ENCODE measurements around the gene KIF7.

The KIF7 gene

GRCh38 chr15:89615135-89615534 lies 40.1 kb downstream of the KIF7 start:
- H2AFZ ChIP-seq (ENCODE audit: low read depth, low read length) = no peak overlapping the region
- no peak overlapping the region for H3K27ac ChIP-seq (ENCODE audit: low read length)
- no peaks in the 10 kb centered on the region for H4K20me1 ChIP-seq (ENCODE audit: insufficient read depth, low read length)
- peaks cover 9% of the 10 kb centered on the region; the same call in 1 of the 2 replicates for H3K9me3 ChIP-seq (ENCODE audit: insufficient read depth, low read length)
- peaks cover 84% of the 10 kb centered on the region for H3K36me3 ChIP-seq (replicated peaks; ENCODE audit: low read depth, low read length)
- H3K4me3 ChIP-seq (ENCODE audit: low read length) = no peak overlapping the region
- H3K79me2 ChIP-seq (ENCODE audit: low read length) = peaks cover 8% of the 10 kb centered on the region; the same call in 1 of the 2 replicates
- no peak overlapping the region for H3K4me2 ChIP-seq (ENCODE audit: low read length)
- TF ChIP-seq CTCF (IDR thresholded peaks at IDR 0.05; ENCODE audit: low read depth, low read length) = no peak
- no peak for TF ChIP-seq EZH2phosphoT487 (IDR thresholded peaks at IDR 0.05; ENCODE audit: low read depth)
- H3K27me3 ChIP-seq (ENCODE audit: low read depth, low read length) = no peaks in the 10 kb centered on the region
- no peak overlapping the region for H3K9ac ChIP-seq (ENCODE audit: low read length)
- H3K4me1 ChIP-seq (ENCODE audit: low read length) = no peaks in the 10 kb centered on the region

GRCh38 chr15:89614164-89614563 lies 41.1 kb downstream of the KIF7 start:
- TF ChIP-seq EZH2phosphoT487 (IDR thresholded peaks at IDR 0.05; ENCODE audit: low read depth) = no peak
- no peak for TF ChIP-seq CTCF (IDR thresholded peaks at IDR 0.05; ENCODE audit: low read depth, low read length)

GRCh38 chr15:89613031-89613430 lies 42.2 kb downstream of the KIF7 start:
- Histone ChIP-seq H2AFZ (ENCODE audit: low read depth, low read length) (no peak overlapping the region), H3K4me3 (ENCODE audit: low read length) (no peak overlapping the region), H3K36me3 (replicated peaks; ENCODE audit: low read depth, low read length) (peaks cover 73% of the 10 kb centered on the region), H3K4me1 (ENCODE audit: low read length) (no peaks in the 10 kb centered on the region), H4K20me1 (ENCODE audit: insufficient read depth, low read length) (no peaks in the 10 kb centered on the region), H3K9ac (ENCODE audit: low read length) (no peak overlapping the region), H3K27ac (ENCODE audit: low read length) (no peak overlapping the region), H3K9me3 (ENCODE audit: insufficient read depth, low read length) (peaks cover 9% of the 10 kb centered on the region; the same call in 1 of the 2 replicates), H3K27me3 (ENCODE audit: low read depth, low read length) (no peaks in the 10 kb centered on the region), H3K79me2 (ENCODE audit: low read length) (peaks cover 8% of the 10 kb centered on the region; the same call in 1 of the 2 replicates), H3K4me2 (ENCODE audit: low read length) (no peak overlapping the region)
- TF ChIP-seq CTCF (IDR thresholded peaks at IDR 0.05; ENCODE audit: low read depth, low read length) (no peak), EZH2phosphoT487 (IDR thresholded peaks at IDR 0.05; ENCODE audit: low read depth) (no peak)

More at GRCh38 chr15:89614164-89614563, 41.1 kb downstream of the KIF7 start:
- Histone ChIP-seq H3K36me3 (replicated peaks; ENCODE audit: low read depth, low read length) (peaks cover 80% of the 10 kb centered on the region), H3K4me3 (ENCODE audit: low read length) (no peak overlapping the region), H3K27me3 (ENCODE audit: low read depth, low read length) (no peaks in the 10 kb centered on the region), H3K9me3 (ENCODE audit: insufficient read depth, low read length) (peaks cover 9% of the 10 kb centered on the region; the same call in 1 of the 2 replicates), H2AFZ (ENCODE audit: low read depth, low read length) (no peak overlapping the region), H3K27ac (ENCODE audit: low read length) (no peak overlapping the region), H3K4me1 (ENCODE audit: low read length) (no peaks in the 10 kb centered on the region), H4K20me1 (ENCODE audit: insufficient read depth, low read length) (no peaks in the 10 kb centered on the region), H3K9ac (ENCODE audit: low read length) (no peak overlapping the region), H3K4me2 (ENCODE audit: low read length) (no peak overlapping the region), H3K79me2 (ENCODE audit: low read length) (peaks cover 8% of the 10 kb centered on the region; the same call in 1 of the 2 replicates)

- Histone ChIP-seq H3K27ac (ENCODE audit: low read length) (no peak overlapping the region), H3K36me3 (replicated peaks; ENCODE audit: low read depth, low read length) (peaks cover 79% of the 10 kb centered on the region), H4K20me1 (ENCODE audit: insufficient read depth, low read length) (no peaks in the 10 kb centered on the region), H3K27me3 (ENCODE audit: low read depth, low read length) (no peaks in the 10 kb centered on the region), H3K4me2 (ENCODE audit: low read length) (no peak overlapping the region), H3K79me2 (ENCODE audit: low read length) (peaks cover 8% of the 10 kb centered on the region; the same call in 1 of the 2 replicates), H3K4me3 (ENCODE audit: low read length) (no peak overlapping the region), H2AFZ (ENCODE audit: low read depth, low read length) (no peak overlapping the region), H3K4me1 (ENCODE audit: low read length) (no peaks in the 10 kb centered on the region), H3K9me3 (ENCODE audit: insufficient read depth, low read length) (peaks cover 9% of the 10 kb centered on the region; the same call in 1 of the 2 replicates), H3K9ac (ENCODE audit: low read length) (no peak overlapping the region)
- TF ChIP-seq EZH2phosphoT487 (IDR thresholded peaks at IDR 0.05; ENCODE audit: low read depth) (no peak), CTCF (IDR thresholded peaks at IDR 0.05; ENCODE audit: low read depth, low read length) (no peak)
Observed at GRCh38 chr15:89611317-89611716, 44.0 kb downstream of the KIF7 start.
